Fibroblast of lung (primary cell): Measurements from ENCODE around the gene XYLT1.

Source experiments
- EZH2 ChIP-seq: IDR thresholded peaks from 2 replicates; pipeline ENCODE4 v1.5.1; 2012; ENCODE audit warnings: low read length, control low read depth, mild to moderate bottlenecking; ENCODE audit errors: missing control alignments
- TF ChIP-seq, protein P1 (sequence below), 2 donors: IDR thresholded peaks in 1 of 2; conservative IDR thresholded peaks in 1 of 2; 1 replicate in 1 of 2; 2 replicates in 1 of 2; pipeline ENCODE4 v1.5.1; 2011 to 2012; ENCODE audit warnings: low read length in 2 of 2, control low read depth in 1 of 2, inconsistent platforms in 1 of 2, low read depth in 1 of 2, mild to moderate bottlenecking in 1 of 2

DNA sequence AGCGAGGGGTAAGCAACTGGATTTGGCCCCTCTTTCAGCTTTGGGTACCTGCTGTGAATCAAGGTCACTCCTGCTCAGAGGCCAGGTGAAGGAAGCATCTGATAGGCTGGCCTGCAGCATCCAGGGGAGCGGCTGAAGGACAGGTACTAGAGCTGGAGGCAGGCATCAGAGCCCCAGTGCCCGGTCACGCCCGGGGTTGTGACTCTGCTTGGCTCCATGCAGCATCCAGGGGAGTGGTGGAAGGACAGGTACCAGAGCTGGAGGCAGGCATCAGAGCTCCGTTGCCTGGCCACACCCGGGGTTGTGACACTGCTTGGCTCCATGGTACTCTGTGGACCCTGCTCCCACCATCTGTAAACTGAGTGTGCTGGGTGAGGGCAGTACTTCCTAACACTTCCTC lies 189.7 kb downstream of the XYLT1 start:
- TF ChIP-seq, protein P1, sequence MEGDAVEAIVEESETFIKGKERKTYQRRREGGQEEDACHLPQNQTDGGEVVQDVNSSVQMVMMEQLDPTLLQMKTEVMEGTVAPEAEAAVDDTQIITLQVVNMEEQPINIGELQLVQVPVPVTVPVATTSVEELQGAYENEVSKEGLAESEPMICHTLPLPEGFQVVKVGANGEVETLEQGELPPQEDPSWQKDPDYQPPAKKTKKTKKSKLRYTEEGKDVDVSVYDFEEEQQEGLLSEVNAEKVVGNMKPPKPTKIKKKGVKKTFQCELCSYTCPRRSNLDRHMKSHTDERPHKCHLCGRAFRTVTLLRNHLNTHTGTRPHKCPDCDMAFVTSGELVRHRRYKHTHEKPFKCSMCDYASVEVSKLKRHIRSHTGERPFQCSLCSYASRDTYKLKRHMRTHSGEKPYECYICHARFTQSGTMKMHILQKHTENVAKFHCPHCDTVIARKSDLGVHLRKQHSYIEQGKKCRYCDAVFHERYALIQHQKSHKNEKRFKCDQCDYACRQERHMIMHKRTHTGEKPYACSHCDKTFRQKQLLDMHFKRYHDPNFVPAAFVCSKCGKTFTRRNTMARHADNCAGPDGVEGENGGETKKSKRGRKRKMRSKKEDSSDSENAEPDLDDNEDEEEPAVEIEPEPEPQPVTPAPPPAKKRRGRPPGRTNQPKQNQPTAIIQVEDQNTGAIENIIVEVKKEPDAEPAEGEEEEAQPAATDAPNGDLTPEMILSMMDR (conservative IDR thresholded peaks at IDR 0.05 in 1 of 2, IDR thresholded peaks at IDR 0.05 in 1 of 2; ENCODE audit: low read depth in 1 of 2, low read length in 2 of 2) = no peak
- no peak for TF ChIP-seq EZH2
